Measurements from ENCODE around the gene PPP1R9A.

GRCh38 chr7:95099106-95099505 lies 191.7 kb downstream of the PPP1R9A start:
- TF ChIP-seq, protein P1, sequence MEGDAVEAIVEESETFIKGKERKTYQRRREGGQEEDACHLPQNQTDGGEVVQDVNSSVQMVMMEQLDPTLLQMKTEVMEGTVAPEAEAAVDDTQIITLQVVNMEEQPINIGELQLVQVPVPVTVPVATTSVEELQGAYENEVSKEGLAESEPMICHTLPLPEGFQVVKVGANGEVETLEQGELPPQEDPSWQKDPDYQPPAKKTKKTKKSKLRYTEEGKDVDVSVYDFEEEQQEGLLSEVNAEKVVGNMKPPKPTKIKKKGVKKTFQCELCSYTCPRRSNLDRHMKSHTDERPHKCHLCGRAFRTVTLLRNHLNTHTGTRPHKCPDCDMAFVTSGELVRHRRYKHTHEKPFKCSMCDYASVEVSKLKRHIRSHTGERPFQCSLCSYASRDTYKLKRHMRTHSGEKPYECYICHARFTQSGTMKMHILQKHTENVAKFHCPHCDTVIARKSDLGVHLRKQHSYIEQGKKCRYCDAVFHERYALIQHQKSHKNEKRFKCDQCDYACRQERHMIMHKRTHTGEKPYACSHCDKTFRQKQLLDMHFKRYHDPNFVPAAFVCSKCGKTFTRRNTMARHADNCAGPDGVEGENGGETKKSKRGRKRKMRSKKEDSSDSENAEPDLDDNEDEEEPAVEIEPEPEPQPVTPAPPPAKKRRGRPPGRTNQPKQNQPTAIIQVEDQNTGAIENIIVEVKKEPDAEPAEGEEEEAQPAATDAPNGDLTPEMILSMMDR (IDR thresholded peaks at IDR 0.05) = no peak
- TF ChIP-seq POLR2AphosphoS5 (IDR thresholded peaks at IDR 0.05; ENCODE audit: insufficient read depth in 1 of 2, low read depth in 1 of 2) = no peak
- TF ChIP-seq POLR2A (IDR thresholded peaks at IDR 0.05) = no peak
